ENCODE measurements around the gene TUBB.
"Not testable (repeated sequence)": the region's sequence is repeated elsewhere in the genome, so short reads cannot be mapped to it uniquely, and the experiment has no call there.

- not testable (repeated sequence) for TF ChIP-seq CTCF, POLR2AphosphoS5, POLR2A (IDR thresholded peaks at IDR 0.05)
These were observed 36.4 kb downstream of the TUBB start for GRCh38 chr6:30756405-30757003.

Measured in stomach (tissue), 4 donors.